HG02840 (cell line): ENCODE measurements around the gene AGR2.

Source experiments
- ATAC-seq: cut with Tn5 transposase; IDR thresholded peaks from one replicate; pipeline ENCODE4 v1.9.1; 2021; ENCODE audit warnings: mild to moderate bottlenecking, moderate library complexity, moderate number of reproducible peaks; ENCODE audit not compliant: unreplicated experiment, low FRiP score

Gene AGR2

DNA sequence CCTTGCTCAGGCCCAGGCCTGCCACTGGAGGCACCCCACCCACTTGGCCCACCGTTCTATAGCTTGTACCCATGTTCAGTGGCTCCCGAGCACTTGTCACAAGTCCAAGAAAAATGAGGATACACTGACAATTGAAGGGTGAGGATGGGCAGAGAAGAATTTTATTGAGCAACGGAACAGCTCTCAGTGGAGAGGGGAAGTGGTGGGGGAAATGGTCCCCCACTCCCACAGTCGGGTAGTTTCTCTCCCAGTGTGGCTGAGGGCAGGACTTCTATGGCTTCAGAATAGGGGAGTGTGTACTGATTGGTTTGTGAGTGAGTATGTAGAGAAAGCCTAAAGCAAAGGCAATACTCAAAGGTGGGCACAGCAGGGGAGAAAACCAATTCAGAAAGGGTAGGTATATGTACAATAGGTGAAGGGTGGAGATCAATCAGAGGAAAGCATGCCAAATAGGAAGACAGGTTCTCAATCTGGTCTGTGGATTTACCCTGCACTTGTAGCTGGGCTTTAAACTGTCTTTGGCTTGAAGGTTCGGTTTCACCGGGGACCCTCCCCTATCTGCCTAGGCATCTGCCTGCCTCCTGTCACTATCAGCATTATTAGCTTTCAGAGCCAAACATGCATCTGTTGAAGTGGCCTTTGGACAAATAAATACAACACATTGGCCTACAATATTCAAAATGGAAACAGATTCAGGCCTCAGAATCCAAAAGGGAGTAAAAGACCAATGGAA is 60.1 kb downstream of the AGR2 start:
- no peak for ATAC-seq

DNA sequence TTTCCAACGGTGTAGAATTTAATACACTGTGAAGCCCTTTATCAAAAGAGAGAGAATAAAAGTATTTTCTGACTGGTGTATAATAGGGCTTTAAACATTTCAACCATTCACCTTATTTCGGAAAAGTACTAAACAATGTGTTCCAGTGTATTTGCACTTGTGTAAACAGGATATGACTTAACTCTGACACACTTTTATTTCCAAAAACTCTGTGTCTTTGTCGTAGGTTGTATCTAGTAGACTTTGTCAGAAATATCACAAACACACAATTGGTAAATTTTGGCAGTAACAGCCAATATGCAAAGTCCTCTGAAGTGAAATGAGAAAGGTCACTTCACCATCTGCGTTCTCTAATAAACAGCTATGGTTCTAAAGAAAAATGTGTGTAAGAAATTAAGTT is 61.6 kb downstream of the AGR2 start:
- ATAC-seq, result no peak

DNA sequence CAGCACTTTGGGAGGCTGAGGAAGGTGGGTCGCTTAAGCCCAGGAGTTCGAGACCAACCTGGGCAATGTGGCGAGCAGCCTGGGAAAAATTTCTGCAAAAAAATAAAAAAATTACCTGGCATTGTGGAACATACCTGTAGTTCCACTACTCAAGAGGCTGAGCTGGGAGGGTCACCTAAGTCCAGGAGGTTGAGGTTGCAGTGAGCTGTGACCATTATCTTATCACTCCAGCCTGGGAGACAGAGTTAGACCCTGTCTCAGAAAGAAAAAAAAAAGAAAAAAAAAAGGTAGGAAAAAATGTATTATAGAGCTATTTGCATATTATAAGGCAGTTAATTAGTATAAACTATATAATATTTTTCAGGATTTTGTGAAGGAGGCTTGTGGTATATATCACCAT is 62.3 kb downstream of the AGR2 start:
- no peak for ATAC-seq
